ENCODE data around the gene FMN1.

The FMN1 gene

GRCh38 chr15:33119865-33120264 is 74.6 kb downstream of the FMN1 start:
- CTCF ChIA-PET: interaction anchor here (0.9 to 21.5 kb wide), 3 partner anchors 13 to 97 kb away, joined by 3 to 813 read pairs (median 13); no protein-coding TSS in a partner anchor
- no peak overlapping the region for H3K4me3 ChIP-seq (ENCODE audit: low read depth, low read length)
- TF ChIP-seq CTCF (IDR thresholded peaks at IDR 0.05; ENCODE audit: insufficient read depth, low read length, missing control alignments): no peak
- POLR2A ChIA-PET: no interaction called here
- no peak for DNase-seq (ENCODE audit: low read depth, low spot score)

GRCh38 chr15:33119273-33119672 is 75.2 kb downstream of the FMN1 start:
- no peak for DNase-seq (ENCODE audit: low read depth, low spot score)
- CTCF ChIA-PET: interaction anchor here (0.9 to 21.5 kb wide), 3 partner anchors 13 to 97 kb away, joined by 3 to 813 read pairs (median 13); no protein-coding TSS in a partner anchor
- H3K4me3 ChIP-seq (ENCODE audit: low read depth, low read length): no peak overlapping the region
- TF ChIP-seq CTCF (IDR thresholded peaks at IDR 0.05; ENCODE audit: insufficient read depth, low read length, missing control alignments): no peak
- POLR2A ChIA-PET: no interaction called here

GRCh38 chr15:33116198-33116597 is 78.3 kb downstream of the FMN1 start:
- CTCF ChIA-PET: interaction anchor here (0.6 to 2.4 kb wide), 4 partner anchors 14 to 454 kb away, joined by 3 to 14 read pairs (median 4); no protein-coding TSS in a partner anchor
- no peak for TF ChIP-seq CTCF (IDR thresholded peaks at IDR 0.05; ENCODE audit: insufficient read depth, low read length, missing control alignments)
- DNase-seq (ENCODE audit: low read depth, low spot score): no peak
- POLR2A ChIA-PET: no interaction called here
- H3K4me3 ChIP-seq (ENCODE audit: low read depth, low read length): no peak overlapping the region

GRCh38 chr15:33115191-33115861 is 79.2 kb downstream of the FMN1 start:
- no peak overlapping the region for H3K4me3 ChIP-seq (ENCODE audit: low read depth, low read length)
- ChIA-PET POLR2A (no interaction called here), CTCF (interaction anchor here (0.5 to 38.1 kb wide), 5 partner anchors 13 to 275 kb away, joined by 3 to 813 read pairs (median 5); no protein-coding TSS in a partner anchor)
- no peak for DNase-seq (ENCODE audit: low read depth, low spot score)
- TF ChIP-seq CTCF (IDR thresholded peaks at IDR 0.05; ENCODE audit: insufficient read depth, low read length, missing control alignments): no peak

- ChIA-PET CTCF (interaction anchor here (38.1 kb wide), 1 partner anchor 15 kb away, joined by 813 read pairs; no protein-coding TSS in a partner anchor), POLR2A (no interaction called here)
- TF ChIP-seq CTCF (IDR thresholded peaks at IDR 0.05; ENCODE audit: insufficient read depth, low read length, missing control alignments): no peak
- no peak for DNase-seq (ENCODE audit: low read depth, low spot score)
- H3K4me3 ChIP-seq (ENCODE audit: low read depth, low read length): no peak overlapping the region
Observed at GRCh38 chr15:33114374-33114717, 80.2 kb downstream of the FMN1 start.

GRCh38 chr15:33113666-33114373 is 80.7 kb downstream of the FMN1 start:
- POLR2A ChIA-PET: no interaction called here
- H3K4me3 ChIP-seq (ENCODE audit: low read depth, low read length): no peak overlapping the region
- DNase-seq (ENCODE audit: low read depth, low spot score): no peak
- CTCF ChIA-PET: interaction anchor here (2.3 to 38.1 kb wide), 2 partner anchors 15 to 28 kb away, joined by 6 to 813 read pairs; no protein-coding TSS in a partner anchor
- TF ChIP-seq CTCF (IDR thresholded peaks at IDR 0.05; ENCODE audit: insufficient read depth, low read length, missing control alignments): no peak
